Body of pancreas (tissue), 4 donors: ENCODE results near the gene IRGQ.

ENCODE experiments used
- POLR2A ChIP-seq, 3 donors: fragments of 450-650 bp; IDR thresholded peaks; one replicate each; pipeline ENCODE4 v1.6.1; 2016; ENCODE audit warnings: antibody characterized with exemption in 3 of 3, mild to moderate bottlenecking in 2 of 3
- TF ChIP-seq, protein P1 (sequence below), 7 experiments: fragments of 450-650 bp in 4 of 7; fragments of 200-600 bp in 3 of 7; sonication (generic) in 3 of 7; IDR thresholded peaks; one replicate each; pipeline ENCODE4 v1.5.1; 2016 to 2019; ENCODE audit warnings: antibody characterized with exemption in 7 of 7

DNA sequence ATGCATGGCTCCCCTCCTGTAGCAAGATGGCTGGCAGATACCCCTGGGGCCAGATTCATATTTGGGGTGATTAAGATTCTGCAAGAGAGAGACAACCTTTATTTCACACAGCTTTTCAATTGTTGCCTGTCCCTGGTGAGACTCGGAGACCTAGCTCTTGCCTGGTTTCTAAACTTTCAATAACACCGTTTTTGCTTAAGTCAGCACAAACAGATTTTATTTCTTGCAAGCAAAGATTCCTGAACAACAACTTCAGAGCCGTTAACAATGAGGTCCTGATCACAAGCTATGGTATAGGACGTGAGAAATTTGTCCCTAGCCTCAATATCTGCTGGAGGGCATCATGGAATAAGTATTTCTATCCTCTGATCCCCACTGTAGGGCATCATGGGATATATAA is 46.6 kb upstream of the IRGQ start:
- TF ChIP-seq, protein P1, sequence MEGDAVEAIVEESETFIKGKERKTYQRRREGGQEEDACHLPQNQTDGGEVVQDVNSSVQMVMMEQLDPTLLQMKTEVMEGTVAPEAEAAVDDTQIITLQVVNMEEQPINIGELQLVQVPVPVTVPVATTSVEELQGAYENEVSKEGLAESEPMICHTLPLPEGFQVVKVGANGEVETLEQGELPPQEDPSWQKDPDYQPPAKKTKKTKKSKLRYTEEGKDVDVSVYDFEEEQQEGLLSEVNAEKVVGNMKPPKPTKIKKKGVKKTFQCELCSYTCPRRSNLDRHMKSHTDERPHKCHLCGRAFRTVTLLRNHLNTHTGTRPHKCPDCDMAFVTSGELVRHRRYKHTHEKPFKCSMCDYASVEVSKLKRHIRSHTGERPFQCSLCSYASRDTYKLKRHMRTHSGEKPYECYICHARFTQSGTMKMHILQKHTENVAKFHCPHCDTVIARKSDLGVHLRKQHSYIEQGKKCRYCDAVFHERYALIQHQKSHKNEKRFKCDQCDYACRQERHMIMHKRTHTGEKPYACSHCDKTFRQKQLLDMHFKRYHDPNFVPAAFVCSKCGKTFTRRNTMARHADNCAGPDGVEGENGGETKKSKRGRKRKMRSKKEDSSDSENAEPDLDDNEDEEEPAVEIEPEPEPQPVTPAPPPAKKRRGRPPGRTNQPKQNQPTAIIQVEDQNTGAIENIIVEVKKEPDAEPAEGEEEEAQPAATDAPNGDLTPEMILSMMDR (IDR thresholded peaks at IDR 0.05) = no peak
- TF ChIP-seq POLR2A (IDR thresholded peaks at IDR 0.05) = no peak
